MCF 10A (cell line): ENCODE data around the gene KCNMB2. TPM values are rescaled to one million over a fixed set of nuclear protein-coding genes. Genes with fewer than 3 reads are reported as not detected.
A peak's percentile ranks its signal among the peaks of the same experiment; 100 is the strongest.

ENCODE experiments used
- BruUV-seq: library from RNA; stranded (reverse); fragments of 400-500 nt; replicated peaks from 2 replicates; lab custom pipeline; 2021; lab: Mats Ljungman, UMichigan
- CTCF ChIA-PET: fragments of 300-600 bp; sonication (Branson Sonifier 250); formaldehyde crosslinking; extraction: SDS; loops from one replicate; lab custom pipeline; 2021; ENCODE audit warnings: antibody characterized with exemption, inconsistent platforms; lab: Yijun Ruan, JAX
- POLR2A ChIA-PET: fragments of 300-600, 350-650 bp; sonication (Branson Sonifier 250); formaldehyde crosslinking; extraction: SDS; loops from one replicate; lab custom pipeline; 2020; ENCODE audit warnings: antibody characterized with exemption, inconsistent platforms; lab: Yijun Ruan, JAX
- DNase-seq: peaks from one replicate; pipeline ENCODE4 v3.0.0-alpha.2; 2018; ENCODE audit not compliant: unreplicated experiment
- H3K27ac Mint-ChIP-seq: one replicate; pipeline ENCODE4 v1.8.0; 2022; ENCODE audit warnings: mild to moderate bottlenecking, low read depth, mixed read lengths; ENCODE audit not compliant: unreplicated experiment
- H3K27me3 Mint-ChIP-seq: one replicate; pipeline ENCODE4 v1.8.0; 2022; ENCODE audit warnings: mixed read lengths; ENCODE audit not compliant: insufficient read depth, unreplicated experiment
- H3K36me3 Mint-ChIP-seq: one replicate; pipeline ENCODE4 v1.8.0; 2022; ENCODE audit warnings: mild to moderate bottlenecking, moderate library complexity, mixed read lengths; ENCODE audit not compliant: insufficient read depth, unreplicated experiment
- H3K4me1 Mint-ChIP-seq: one replicate; pipeline ENCODE4 v1.8.0; 2022; ENCODE audit warnings: mixed read lengths; ENCODE audit not compliant: insufficient read depth, unreplicated experiment
- H3K4me3 Mint-ChIP-seq: one replicate; pipeline ENCODE4 v1.8.0; 2022; ENCODE audit warnings: mild to moderate bottlenecking, moderate library complexity, mixed read lengths; ENCODE audit not compliant: unreplicated experiment
- H3K9me3 Mint-ChIP-seq: one replicate; pipeline ENCODE4 v1.8.0; 2022; ENCODE audit warnings: mixed read lengths; ENCODE audit not compliant: unreplicated experiment
- intact Hi-C: fragments of 100-400 bp; cut with micrococcal nuclease; formaldehyde crosslinking; loops from 2 replicates; pipeline ENCODE4 v1.14.1; 2022
- total RNA-seq: library from RNA; stranded (reverse); gene quantifications from 2 replicates; pipeline ENCODE4 v1.2.3, GENCODE V29; 2022
- TF ChIP-seq, protein P1 (sequence below): fragments of 200-600 bp; IDR thresholded peaks from one replicate; pipeline ENCODE4 v1.8.0; 2022; ENCODE audit warnings: antibody characterized with exemption, mild to moderate bottlenecking; ENCODE audit not compliant: unreplicated experiment

The KCNMB2 gene
- total RNA-seq, 1 experiment from 2014 or later: not detected

DNA sequence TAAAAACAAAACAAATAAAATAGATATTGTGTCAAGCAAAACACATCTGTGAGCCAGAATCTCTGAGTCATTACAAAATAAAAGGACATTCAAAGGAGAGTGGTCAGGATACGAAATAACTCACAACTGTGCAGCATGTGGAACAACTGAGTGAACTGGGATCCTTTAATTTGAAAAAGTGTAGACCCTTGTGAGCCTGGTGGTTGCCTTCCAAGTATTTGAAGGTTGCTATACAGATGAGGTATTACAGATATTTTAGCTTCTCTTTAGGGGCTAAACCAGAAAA, 26.7 kb downstream of the KCNMB2 start:
- TF ChIP-seq, protein P1, sequence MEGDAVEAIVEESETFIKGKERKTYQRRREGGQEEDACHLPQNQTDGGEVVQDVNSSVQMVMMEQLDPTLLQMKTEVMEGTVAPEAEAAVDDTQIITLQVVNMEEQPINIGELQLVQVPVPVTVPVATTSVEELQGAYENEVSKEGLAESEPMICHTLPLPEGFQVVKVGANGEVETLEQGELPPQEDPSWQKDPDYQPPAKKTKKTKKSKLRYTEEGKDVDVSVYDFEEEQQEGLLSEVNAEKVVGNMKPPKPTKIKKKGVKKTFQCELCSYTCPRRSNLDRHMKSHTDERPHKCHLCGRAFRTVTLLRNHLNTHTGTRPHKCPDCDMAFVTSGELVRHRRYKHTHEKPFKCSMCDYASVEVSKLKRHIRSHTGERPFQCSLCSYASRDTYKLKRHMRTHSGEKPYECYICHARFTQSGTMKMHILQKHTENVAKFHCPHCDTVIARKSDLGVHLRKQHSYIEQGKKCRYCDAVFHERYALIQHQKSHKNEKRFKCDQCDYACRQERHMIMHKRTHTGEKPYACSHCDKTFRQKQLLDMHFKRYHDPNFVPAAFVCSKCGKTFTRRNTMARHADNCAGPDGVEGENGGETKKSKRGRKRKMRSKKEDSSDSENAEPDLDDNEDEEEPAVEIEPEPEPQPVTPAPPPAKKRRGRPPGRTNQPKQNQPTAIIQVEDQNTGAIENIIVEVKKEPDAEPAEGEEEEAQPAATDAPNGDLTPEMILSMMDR: no peak

DNA sequence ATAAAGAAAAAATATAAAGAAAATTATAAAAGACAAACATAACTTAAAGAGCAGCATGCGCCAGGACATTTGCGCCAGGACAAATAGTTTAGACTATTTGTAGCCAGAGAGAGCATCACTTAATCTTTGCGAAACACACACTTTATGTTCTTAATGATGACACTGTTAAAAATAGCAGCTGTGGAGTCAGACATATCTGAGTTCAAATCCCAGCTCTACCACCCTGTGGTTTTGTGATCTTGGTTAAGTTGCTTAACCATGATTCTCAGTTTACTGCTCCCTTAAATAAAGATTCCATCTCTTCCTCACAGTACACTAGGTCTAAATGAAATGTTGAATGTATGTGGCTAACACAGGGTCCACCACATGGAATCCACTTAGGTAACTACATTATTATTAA, 31.4 kb downstream of the KCNMB2 start:
- BruUV-seq: no TSS peak
- Mint-ChIP-seq H3K27me3 (no peaks in the 10 kb centered on the region), H3K9me3 (no peaks in the 10 kb centered on the region), H3K4me3 (no peak overlapping the region), H3K27ac (no peak overlapping the region), H3K36me3 (no peaks in the 10 kb centered on the region), H3K4me1 (peaks cover 2% of the 10 kb centered on the region)
- TF ChIP-seq, protein P1: no peak
- intact Hi-C loops: no loop called here
- no peak for DNase-seq
- ChIA-PET CTCF (interaction anchor here (0.6 kb wide), 2 partner anchors 81 to 132 kb away, joined by 3 read pairs; no protein-coding TSS in a partner anchor), POLR2A (no interaction called here)

More for the DNA sequence above, 26.7 kb downstream of the KCNMB2 start:
- H3K4me3 Mint-ChIP-seq: no peak overlapping the region
- peak overlapping the region; percentile 1 for H3K27ac Mint-ChIP-seq
- H3K9me3 Mint-ChIP-seq: no peaks in the 10 kb centered on the region
- POLR2A ChIA-PET: no interaction called here
- no peaks in the 10 kb centered on the region for H3K36me3 Mint-ChIP-seq
- CTCF ChIA-PET: no interaction called here
- no TSS peak for BruUV-seq
- intact Hi-C loops: no loop called here
- peak; percentile 49 for DNase-seq
- no peaks in the 10 kb centered on the region for H3K27me3 Mint-ChIP-seq
- peaks cover 15% of the 10 kb centered on the region for H3K4me1 Mint-ChIP-seq

DNA sequence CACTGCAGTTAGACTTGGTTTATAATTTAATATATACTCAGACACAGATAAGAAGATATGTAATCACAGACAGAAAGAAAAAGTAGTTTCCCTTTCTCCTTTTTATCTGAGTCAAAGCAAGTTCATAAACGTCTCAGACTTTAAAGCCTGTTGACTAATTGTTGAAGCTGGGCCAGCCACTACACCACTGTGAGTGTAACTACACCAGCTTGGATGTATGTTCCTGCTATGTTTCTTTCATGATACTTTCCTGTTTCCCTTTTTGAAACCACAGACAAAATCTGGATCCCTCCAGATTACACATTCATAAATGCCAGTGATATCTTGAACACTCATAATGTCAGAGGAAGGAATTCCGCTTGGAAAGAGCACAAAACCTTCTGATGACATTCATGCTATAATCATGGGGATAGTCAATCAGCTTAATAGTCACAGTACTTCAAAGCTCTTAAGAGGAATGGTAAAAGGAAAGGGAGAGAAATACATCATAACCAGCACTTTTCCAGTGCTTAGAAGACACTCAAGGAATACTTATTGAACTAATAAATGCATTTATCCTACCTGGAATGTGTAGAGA, 32.0 kb downstream of the KCNMB2 start:
- TF ChIP-seq, protein P1: no peak
- ChIA-PET POLR2A (no interaction called here), CTCF (interaction anchor here (0.6 kb wide), 1 partner anchor 230 kb away, joined by 3 read pairs; no protein-coding TSS in a partner anchor)
- BruUV-seq: no TSS peak
- H3K36me3 Mint-ChIP-seq: no peaks in the 10 kb centered on the region
- no peaks in the 10 kb centered on the region for H3K27me3 Mint-ChIP-seq
- H3K4me1 Mint-ChIP-seq: no peaks in the 10 kb centered on the region
- no peak overlapping the region for H3K27ac Mint-ChIP-seq
- no peak overlapping the region for H3K4me3 Mint-ChIP-seq
- H3K9me3 Mint-ChIP-seq: no peaks in the 10 kb centered on the region
- intact Hi-C loops: no loop called here
- DNase-seq: no peak

DNA sequence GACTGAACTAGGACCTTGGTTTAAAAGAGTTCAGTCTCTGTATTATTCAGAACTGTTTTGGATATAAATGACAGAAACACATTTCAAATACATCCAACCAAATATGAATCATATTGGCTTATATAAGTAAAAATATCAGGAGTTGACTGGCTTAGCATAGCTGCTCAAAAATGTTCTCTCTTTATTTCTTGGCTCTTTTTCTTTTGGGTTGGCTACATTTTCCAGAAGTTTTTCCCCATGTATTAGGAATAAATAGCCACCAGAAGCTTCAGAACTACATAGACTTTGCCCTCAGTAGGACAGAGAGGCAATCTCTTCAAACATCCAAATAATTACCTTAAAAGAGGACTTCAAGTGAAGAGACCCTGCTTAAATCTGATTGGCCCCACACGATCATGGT, 32.7 kb downstream of the KCNMB2 start:
- CTCF ChIA-PET: no interaction called here
- TF ChIP-seq, protein P1: no peak

More for the DNA sequence above, 32.7 kb downstream of the KCNMB2 start:
- DNase-seq: no peak
- Mint-ChIP-seq H3K4me3 (no peak overlapping the region), H3K9me3 (no peaks in the 10 kb centered on the region), H3K4me1 (no peaks in the 10 kb centered on the region), H3K27ac (no peak overlapping the region), H3K27me3 (no peaks in the 10 kb centered on the region), H3K36me3 (no peaks in the 10 kb centered on the region)
- intact Hi-C loops: no loop called here
- POLR2A ChIA-PET: no interaction called here
- BruUV-seq: no TSS peak
